Omental fat pad (tissue), 4 donors: ENCODE results near the gene EXOC6B. TPM values are rescaled to one million over a fixed set of nuclear protein-coding genes. Genes with fewer than 3 reads are reported as not detected.

Experiments
- ATAC-seq: fragments of 150-250 bp; one replicate; pipeline ENCODE4 v1.9.1; 2016; ENCODE audit warnings: mild to moderate bottlenecking, moderate library complexity; ENCODE audit not compliant: low FRiP score
- DNase-seq: peaks from one replicate; pipeline ENCODE4 v3.0.0-alpha.2; 2019; ENCODE audit warnings: low spot score
- CTCF ChIP-seq, 3 donors: fragments of 450-650 bp; IDR thresholded peaks; one replicate each; pipeline ENCODE4 v1.5.1; 2016 to 2017; ENCODE audit warnings: antibody characterized with exemption in 3 of 3, mild to moderate bottlenecking in 3 of 3, moderate library complexity in 2 of 3
- total RNA-seq, 4 donors: library from RNA; depleted of rRNA; stranded (reverse); fragments of >200 nt; gene quantifications; one replicate each; pipeline ENCODE4 v1.1.0, GENCODE V29; 2016

Gene EXOC6B
- total RNA-seq, 4 donors from 2014 or later = 25.6 to 38.3 (median 30.1) TPM

GRCh38 chr2:72822794-72823193, 3.0 kb downstream of the EXOC6B start:
- ATAC-seq (no peak), DNase-seq (no peak)
- no peak for TF ChIP-seq CTCF (IDR thresholded peaks at IDR 0.05)

GRCh38 chr2:72821983-72822382, 3.9 kb downstream of the EXOC6B start:
- DNase-seq (no peak), ATAC-seq (no peak)
- TF ChIP-seq CTCF (IDR thresholded peaks at IDR 0.05) = no peak

GRCh38 chr2:72821118-72821517, 4.7 kb downstream of the EXOC6B start:
- ATAC-seq (no peak), DNase-seq (no peak)
- TF ChIP-seq CTCF (IDR thresholded peaks at IDR 0.05) = no peak

- DNase-seq (no peak), ATAC-seq (no peak)
- TF ChIP-seq CTCF (IDR thresholded peaks at IDR 0.05) = no peak
Measured at GRCh38 chr2:72819501-72819900, 6.3 kb downstream of the EXOC6B start.

GRCh38 chr2:72815655-72816278, 10.1 kb downstream of the EXOC6B start:
- no peak for DNase-seq
- no peak for ATAC-seq
- no peak for TF ChIP-seq CTCF (IDR thresholded peaks at IDR 0.05)

GRCh38 chr2:72813841-72814240, 12.0 kb downstream of the EXOC6B start:
- no peak for TF ChIP-seq CTCF (IDR thresholded peaks at IDR 0.05)
- ATAC-seq = no peak
- no peak for DNase-seq

- no peak for TF ChIP-seq CTCF (IDR thresholded peaks at IDR 0.05)
- DNase-seq (no peak), ATAC-seq (no peak)
Measured at GRCh38 chr2:72810165-72810564, 15.7 kb downstream of the EXOC6B start.
